HL-60 (cell line): ENCODE results near the gene NKD1.

Experiments
- CTCF ChIP-seq: IDR thresholded peaks from one replicate; pipeline ENCODE4 v1.5.1; 2011; ENCODE audit warnings: low read length, control low read depth, inconsistent platforms; ENCODE audit not compliant: insufficient read depth
- GABPA ChIP-seq: IDR thresholded peaks from 2 replicates; pipeline ENCODE4 v1.6.1; 2012; ENCODE audit warnings: low read depth
- POLR2AphosphoS5 ChIP-seq: IDR thresholded peaks from 2 replicates; pipeline ENCODE4 v1.6.1; 2012; ENCODE audit warnings: low read depth
- REST ChIP-seq: IDR thresholded peaks from 2 replicates; pipeline ENCODE4 v1.6.1; 2012; ENCODE audit warnings: low read depth; ENCODE audit not compliant: insufficient replicate concordance
- SPI1 ChIP-seq: IDR thresholded peaks from 2 replicates; pipeline ENCODE4 v1.6.1; 2012; ENCODE audit warnings: low read depth, mild to moderate bottlenecking, borderline replicate concordance

GRCh38 chr16:50606431-50607050 is 58.3 kb downstream of the NKD1 start:
- TF ChIP-seq CTCF: no peak
- no peak for TF ChIP-seq REST
- no peak for TF ChIP-seq POLR2AphosphoS5
- TF ChIP-seq SPI1: no peak
- TF ChIP-seq GABPA: no peak
